Stimulated activated memory B cell treated with anti-CD40 and anti-IgM and Interleukin-4, amounts not matched to agents 10 μg/mL and 1 μg/mL and 100 μg/mL, for 72 hours (primary cell): ENCODE data around the gene DNAJC27.

Experiments
- ATAC-seq: fragments of 150-1000 bp; cut with Tn5 transposase; 2 replicates; pipeline ENCODE4 v1.10.0; 2021
- H3K27ac Mint-ChIP-seq: one replicate; pipeline ENCODE4 v1.8.0; 2022; ENCODE audit warnings: mild to moderate bottlenecking, mixed read lengths
- H3K27me3 Mint-ChIP-seq: one replicate; pipeline ENCODE4 v1.8.0; 2022; ENCODE audit warnings: mixed read lengths
- H3K36me3 Mint-ChIP-seq: one replicate; pipeline ENCODE4 v1.8.0; 2022; ENCODE audit warnings: mixed read lengths
- H3K4me1 Mint-ChIP-seq: one replicate; pipeline ENCODE4 v1.8.0; 2022; ENCODE audit warnings: mixed read lengths
- H3K4me3 Mint-ChIP-seq: one replicate; pipeline ENCODE4 v1.8.0; 2022; ENCODE audit warnings: mild to moderate bottlenecking, moderate library complexity, mixed read lengths
- H3K9me3 Mint-ChIP-seq: one replicate; pipeline ENCODE4 v1.8.0; 2022; ENCODE audit warnings: mixed read lengths

DNAJC27 gene

DNA sequence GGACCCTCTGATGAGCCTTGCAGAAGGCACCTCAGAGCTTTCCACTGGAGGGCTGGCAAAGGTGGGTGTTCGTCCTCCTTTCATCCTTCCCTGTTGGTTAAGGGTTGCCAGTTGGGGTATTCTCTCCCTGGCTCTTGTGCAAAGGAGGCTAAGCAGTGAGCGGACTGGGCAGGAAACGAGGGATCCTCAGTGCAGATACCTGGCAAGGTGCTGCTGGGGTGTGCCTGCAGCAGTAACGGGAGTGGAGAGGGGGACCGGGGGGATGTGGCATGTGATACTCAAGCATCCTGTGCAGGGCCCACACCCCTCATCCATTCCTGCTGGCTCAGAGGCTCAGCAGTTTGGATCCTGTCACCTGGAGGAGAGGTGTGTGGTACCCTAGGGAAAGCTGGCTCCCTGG is 47.5 kb downstream of the DNAJC27 start:
- no peak overlapping the region for H3K27ac Mint-ChIP-seq
- H3K4me1 Mint-ChIP-seq, result peaks cover 9% of the 10 kb centered on the region
- H3K9me3 Mint-ChIP-seq, result no peaks in the 10 kb centered on the region
- no peak overlapping the region for H3K4me3 Mint-ChIP-seq
- no peak for ATAC-seq
- peaks cover 6% of the 10 kb centered on the region for H3K27me3 Mint-ChIP-seq
- H3K36me3 Mint-ChIP-seq, result no peaks in the 10 kb centered on the region

DNA sequence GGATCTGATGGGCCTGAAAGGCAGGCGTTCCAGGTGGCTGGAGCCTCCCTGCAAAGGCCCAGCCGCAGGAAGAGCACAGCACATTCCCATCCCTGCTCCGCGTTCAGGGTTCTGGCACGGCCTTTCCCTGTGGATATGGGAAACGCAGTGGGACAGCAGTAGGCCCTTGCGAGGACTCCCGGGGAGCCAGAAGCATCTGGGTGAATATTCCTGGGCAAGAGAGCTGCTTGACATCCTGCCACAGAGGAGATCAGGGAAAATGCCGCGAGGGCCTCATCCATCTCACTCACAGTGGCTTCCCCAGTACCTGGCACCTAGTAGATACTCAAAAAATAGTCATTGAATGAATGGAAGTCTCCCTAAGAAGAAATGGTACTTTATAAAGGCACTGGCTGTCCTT is 48.6 kb downstream of the DNAJC27 start:
- no peak overlapping the region for H3K4me3 Mint-ChIP-seq
- H3K4me1 Mint-ChIP-seq, result peaks cover 21% of the 10 kb centered on the region
- H3K27ac Mint-ChIP-seq, result no peak overlapping the region
- ATAC-seq, result no peak
- peaks cover 4% of the 10 kb centered on the region for H3K36me3 Mint-ChIP-seq
- H3K9me3 Mint-ChIP-seq, result no peaks in the 10 kb centered on the region
- H3K27me3 Mint-ChIP-seq, result peaks cover 6% of the 10 kb centered on the region

DNA sequence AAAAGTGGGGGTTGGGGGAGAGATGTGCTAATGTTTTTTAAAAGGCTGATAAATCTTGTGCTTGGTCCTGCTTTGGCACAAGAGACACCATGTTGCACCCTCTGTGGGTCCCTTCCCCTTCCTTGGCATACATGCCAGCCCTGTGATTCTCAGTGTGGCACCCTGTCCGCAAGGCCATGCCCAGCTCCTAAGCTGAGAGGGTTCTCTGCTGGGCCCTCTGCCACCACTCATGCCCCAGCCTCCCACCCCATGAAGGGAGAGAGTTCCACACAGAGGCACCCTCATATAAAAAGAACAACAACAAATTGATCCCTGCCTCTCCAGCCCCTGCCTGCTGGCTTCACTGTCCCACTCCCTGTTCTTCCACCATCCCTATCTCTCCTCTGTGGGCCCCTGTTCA is 49.2 kb downstream of the DNAJC27 start:
- Mint-ChIP-seq H3K27ac (no peak overlapping the region), H3K27me3 (peaks cover 6% of the 10 kb centered on the region), H3K4me1 (peaks cover 27% of the 10 kb centered on the region), H3K36me3 (peaks cover 9% of the 10 kb centered on the region), H3K9me3 (no peaks in the 10 kb centered on the region), H3K4me3 (no peak overlapping the region)
- ATAC-seq, result no peak

DNA sequence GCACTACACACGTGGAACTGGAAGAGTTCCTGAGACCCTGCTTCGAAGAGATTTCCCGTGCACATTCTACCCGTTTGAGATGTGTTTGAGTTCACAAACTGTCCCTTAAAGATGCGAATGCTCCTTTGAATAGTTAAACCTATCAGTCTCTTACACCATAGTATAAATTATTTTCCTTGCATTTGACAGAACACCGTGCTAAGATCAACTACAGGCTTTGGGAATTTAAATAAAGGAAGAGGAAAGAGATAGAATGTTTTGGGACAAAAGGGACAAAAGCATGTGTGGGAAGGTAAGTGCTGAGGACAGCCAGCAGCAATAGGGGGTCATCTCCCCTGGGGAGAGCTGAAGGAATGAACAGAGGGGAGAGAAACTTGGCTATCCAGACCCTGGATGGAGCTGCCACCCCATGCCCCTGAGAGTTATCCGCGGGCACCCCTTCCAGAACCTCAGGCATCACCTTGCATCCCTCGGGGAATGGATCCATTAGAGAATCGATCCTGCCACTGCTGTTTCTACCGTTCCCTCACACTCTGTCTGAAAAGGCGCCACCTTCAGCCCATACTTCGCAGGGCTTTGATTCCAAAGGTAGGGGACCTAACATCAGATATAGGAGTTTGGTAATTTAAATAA is 50.8 kb downstream of the DNAJC27 start:
- peaks cover 6% of the 10 kb centered on the region for H3K27me3 Mint-ChIP-seq
- H3K27ac Mint-ChIP-seq, result no peak overlapping the region
- peaks cover 35% of the 10 kb centered on the region for H3K4me1 Mint-ChIP-seq
- no peaks in the 10 kb centered on the region for H3K9me3 Mint-ChIP-seq
- peak overlapping the region; percentile 73 for H3K4me3 Mint-ChIP-seq
- H3K36me3 Mint-ChIP-seq, result peaks cover 10% of the 10 kb centered on the region
- ATAC-seq, result no peak

DNA sequence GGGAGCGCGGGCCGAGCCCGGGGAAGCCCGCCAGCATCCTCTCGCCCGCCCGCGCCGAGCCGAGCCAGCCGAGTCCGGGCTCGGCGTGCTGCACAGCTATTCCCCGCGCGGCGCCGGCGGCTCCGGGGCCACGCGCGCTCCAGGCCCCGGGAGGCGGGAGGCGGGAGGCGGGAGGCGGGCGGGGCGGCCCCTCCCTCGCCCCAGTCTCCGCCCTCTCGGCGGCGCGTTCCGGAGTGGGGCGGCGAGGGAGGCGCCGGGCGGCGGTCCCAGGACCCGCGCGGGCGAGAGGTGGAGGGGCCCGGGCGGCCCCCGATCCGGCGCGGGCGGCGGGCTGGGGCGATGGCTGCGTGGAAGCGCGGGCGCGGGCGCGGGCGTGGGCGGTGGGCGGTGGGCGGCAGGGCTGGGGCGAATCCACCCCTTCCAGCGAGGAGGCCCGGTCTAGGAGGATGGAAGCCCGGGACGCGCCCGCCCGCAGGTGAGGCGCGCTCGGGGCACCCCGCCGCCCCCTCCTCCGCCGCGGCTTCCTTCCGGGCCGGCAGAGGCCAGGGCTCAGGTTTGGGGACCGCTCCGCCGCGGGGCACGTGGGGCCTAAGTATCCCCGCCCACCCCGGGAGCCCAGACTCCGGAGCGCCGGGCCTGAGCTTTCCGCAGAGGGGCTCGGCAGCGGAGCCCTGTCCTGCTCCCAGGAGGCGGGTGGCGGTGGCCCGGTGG is 51.5 kb downstream of the DNAJC27 start, which contains the start of gene ADCY3:
TSS of gene ADCY3 (minus strand) at position 140 of the 711 bp plus-strand sequence. CDS start 1,250 bp downstream, outside the sequence.
- H3K27me3 Mint-ChIP-seq, result peaks cover 6% of the 10 kb centered on the region
- H3K27ac Mint-ChIP-seq, result peak within 1 kb of the TSS; percentile 21
- peaks cover 10% of the 10 kb centered on the region for H3K36me3 Mint-ChIP-seq
- peak within 1 kb of the TSS; percentile 77 for H3K4me3 Mint-ChIP-seq
- no peaks in the 10 kb centered on the region for H3K9me3 Mint-ChIP-seq
- ATAC-seq, result peak; percentile 81
- H3K4me1 Mint-ChIP-seq, result peaks cover 35% of the 10 kb centered on the region

DNA sequence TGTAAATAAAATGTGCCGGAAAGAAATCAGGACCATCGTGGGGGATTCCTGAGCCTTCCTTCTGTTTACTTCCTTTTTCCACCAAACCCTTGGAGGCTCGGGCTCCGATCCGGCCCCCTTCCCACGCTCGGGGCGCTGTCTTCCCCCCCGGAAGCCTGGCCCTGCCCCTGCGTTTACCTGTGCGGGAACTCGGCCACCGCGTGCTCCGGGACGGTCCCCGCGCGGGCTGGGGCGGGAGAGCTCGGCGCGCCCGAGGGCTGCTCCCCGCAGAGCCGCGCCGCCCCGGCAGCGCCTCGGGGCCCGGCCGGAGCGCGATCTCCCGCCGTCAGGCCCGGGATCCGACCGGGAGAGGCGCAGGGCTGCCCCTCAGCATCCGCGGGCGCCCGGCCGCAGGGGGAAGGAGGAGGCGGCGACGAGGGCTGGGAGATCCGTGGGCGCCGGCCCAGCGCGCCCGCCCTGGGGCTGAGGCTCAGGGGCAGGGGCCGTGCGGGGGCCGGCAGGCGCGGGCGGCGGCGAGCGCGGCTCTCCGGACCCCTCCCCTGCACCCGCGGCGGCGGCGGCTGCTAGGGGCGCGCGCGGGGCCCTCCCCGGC is 52.2 kb downstream of the DNAJC27 start:
- peaks cover 40% of the 10 kb centered on the region for H3K4me1 Mint-ChIP-seq
- H3K4me3 Mint-ChIP-seq, result peak overlapping the region; percentile 77
- ATAC-seq, result peak; percentile 32
- peaks cover 15% of the 10 kb centered on the region for H3K36me3 Mint-ChIP-seq
- H3K9me3 Mint-ChIP-seq, result no peaks in the 10 kb centered on the region
- H3K27ac Mint-ChIP-seq, result peak overlapping the region; percentile 21
- peaks cover 6% of the 10 kb centered on the region for H3K27me3 Mint-ChIP-seq

DNA sequence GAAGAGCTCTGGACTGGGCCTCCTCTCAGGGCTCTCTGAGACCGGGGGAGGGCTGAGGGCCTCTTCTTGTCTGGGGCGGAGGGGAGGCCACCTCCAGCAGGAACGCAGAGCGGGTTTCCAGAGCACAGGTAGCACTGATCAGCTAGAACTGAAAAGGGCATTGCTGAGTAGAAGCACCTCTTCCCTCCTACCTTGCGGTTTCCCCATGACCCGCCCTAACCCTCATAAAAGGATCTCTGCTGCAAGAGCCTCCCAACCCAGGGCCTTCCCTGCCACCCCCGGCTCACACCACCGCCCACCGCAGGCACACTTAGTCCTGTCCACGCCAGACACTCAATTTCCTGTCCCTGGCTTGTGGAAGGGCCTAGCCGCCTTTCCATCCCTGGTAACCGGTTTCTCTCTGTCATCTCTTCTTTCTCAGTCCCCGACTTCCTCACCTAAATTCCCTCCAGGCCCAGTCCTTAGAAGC is 52.7 kb downstream of the DNAJC27 start:
- H3K27ac Mint-ChIP-seq, result peak overlapping the region; percentile 21
- H3K27me3 Mint-ChIP-seq, result peaks cover 6% of the 10 kb centered on the region
- peaks cover 18% of the 10 kb centered on the region for H3K36me3 Mint-ChIP-seq
- H3K4me3 Mint-ChIP-seq, result peak overlapping the region; percentile 77
- peaks cover 44% of the 10 kb centered on the region for H3K4me1 Mint-ChIP-seq
- no peaks in the 10 kb centered on the region for H3K9me3 Mint-ChIP-seq
- no peak for ATAC-seq

DNA sequence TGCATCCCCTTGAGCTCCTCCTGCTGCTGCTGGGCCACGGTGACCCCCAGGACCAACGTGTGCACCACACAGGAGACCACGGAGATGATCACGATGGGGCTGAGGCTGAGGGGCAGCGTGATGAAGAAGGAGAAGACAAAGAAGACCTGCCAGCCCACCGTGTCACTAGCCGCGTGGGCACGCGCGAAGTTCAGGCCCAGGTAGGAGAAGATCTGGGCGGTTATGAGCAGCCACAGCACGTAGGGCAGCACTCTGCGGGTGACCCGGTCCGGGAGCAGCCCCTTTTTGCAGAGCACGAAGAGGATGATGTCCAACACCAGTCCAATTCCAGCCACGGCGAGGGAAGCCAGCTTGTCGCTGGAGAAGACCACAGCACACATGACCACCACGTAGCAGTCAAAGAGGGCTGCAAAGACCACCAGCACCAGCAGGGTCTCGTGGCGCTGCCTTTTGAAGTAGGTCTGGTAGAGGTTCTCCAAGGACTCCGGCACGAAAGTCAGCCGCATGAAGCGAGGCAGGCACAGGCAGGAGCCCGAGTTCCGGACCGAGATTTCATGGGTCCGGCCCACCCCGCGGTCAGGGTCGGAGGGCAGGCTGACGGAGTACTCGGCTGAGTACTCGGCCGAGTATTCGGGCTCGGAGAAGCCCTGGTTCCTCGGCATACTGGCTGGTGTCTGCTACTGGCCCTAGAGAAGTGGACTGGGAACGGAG is 53.3 kb downstream of the DNAJC27 start:
- H3K36me3 Mint-ChIP-seq, result peaks cover 24% of the 10 kb centered on the region
- no peaks in the 10 kb centered on the region for H3K27me3 Mint-ChIP-seq
- H3K27ac Mint-ChIP-seq, result peak overlapping the region; percentile 21
- peaks cover 47% of the 10 kb centered on the region for H3K4me1 Mint-ChIP-seq
- H3K4me3 Mint-ChIP-seq, result peak overlapping the region; percentile 77
- ATAC-seq, result no peak
- no peaks in the 10 kb centered on the region for H3K9me3 Mint-ChIP-seq

DNA sequence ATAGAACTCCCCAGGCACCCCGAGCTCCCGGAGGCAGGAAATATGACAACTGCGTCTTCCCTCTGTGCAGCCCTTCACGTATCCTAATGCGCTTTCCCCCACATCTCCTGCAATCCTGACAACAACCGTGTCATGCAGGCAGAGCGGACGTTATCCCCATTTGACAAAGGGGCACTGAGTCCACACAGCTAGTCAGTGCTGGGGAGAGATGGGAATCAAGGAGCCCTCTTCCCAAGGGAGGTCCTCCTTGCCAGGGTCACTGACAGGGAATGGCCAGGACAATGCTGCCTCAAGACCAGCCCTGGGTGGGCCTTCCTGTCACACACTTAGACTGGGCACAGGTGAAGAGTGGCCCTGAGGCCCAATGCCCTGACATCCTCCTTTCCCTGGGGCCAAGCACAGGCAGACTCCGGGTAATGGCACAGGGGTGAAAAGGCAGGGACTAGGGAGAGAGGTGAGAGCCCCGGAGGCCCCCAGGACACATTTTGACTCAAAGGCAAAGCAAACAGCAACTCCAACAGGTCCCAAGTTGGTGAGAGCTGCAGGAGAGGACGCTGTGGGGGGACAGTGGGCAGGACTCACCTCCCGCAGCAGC is 53.9 kb downstream of the DNAJC27 start:
- Mint-ChIP-seq H3K9me3 (no peaks in the 10 kb centered on the region), H3K4me3 (peak overlapping the region; percentile 52), H3K27me3 (no peaks in the 10 kb centered on the region), H3K36me3 (peaks cover 30% of the 10 kb centered on the region), H3K27ac (peak overlapping the region; percentile 67), H3K4me1 (peaks cover 47% of the 10 kb centered on the region)
- no peak for ATAC-seq

DNA sequence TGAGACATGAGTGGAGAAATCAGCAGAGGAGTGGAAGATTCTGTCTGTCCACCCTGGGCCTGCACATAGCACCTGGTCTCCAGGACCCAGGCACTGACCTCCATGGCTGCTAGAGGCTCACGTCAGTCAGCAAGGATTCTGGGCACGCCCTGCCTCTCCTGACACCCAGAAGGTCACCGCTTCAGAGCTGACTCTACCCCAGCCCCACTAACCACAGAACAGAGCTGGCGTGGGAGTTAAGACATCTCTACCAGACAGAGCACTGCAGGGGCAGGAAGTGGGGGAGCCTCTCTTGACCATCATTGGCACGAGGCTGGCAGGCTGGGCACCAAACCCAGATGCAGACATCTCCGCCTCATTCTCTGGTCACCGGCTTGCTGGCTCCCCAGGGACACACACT is 54.7 kb downstream of the DNAJC27 start:
- Mint-ChIP-seq H3K36me3 (peaks cover 33% of the 10 kb centered on the region), H3K27me3 (no peaks in the 10 kb centered on the region), H3K27ac (peak overlapping the region; percentile 67), H3K4me3 (peak overlapping the region; percentile 51), H3K9me3 (no peaks in the 10 kb centered on the region), H3K4me1 (peaks cover 48% of the 10 kb centered on the region)
- peak; percentile 82 for ATAC-seq

DNA sequence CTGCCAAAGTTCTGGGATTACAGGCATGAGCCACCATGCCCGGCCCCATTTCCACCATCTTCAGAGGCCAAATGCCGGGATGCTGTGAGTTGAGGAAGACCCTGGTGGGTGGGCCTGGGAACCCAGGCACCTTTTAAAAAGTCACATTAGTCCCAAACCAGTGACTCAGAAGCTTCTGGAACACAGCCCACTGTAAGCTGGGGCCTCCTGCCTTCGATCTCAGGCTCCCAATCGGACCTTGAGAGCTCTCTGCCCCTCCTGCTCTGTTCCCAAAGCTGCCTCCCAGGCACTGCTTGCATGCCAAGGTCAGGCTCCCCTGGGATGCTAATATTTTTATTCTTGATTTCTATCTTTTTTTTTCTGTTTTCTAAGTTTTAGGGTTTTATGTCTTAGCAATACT is 56.0 kb downstream of the DNAJC27 start:
- peaks cover 41% of the 10 kb centered on the region for H3K36me3 Mint-ChIP-seq
- H3K4me3 Mint-ChIP-seq, result no peak overlapping the region
- H3K27ac Mint-ChIP-seq, result no peak overlapping the region
- H3K9me3 Mint-ChIP-seq, result no peaks in the 10 kb centered on the region
- H3K4me1 Mint-ChIP-seq, result peaks cover 48% of the 10 kb centered on the region
- no peaks in the 10 kb centered on the region for H3K27me3 Mint-ChIP-seq
- ATAC-seq, result no peak

DNA sequence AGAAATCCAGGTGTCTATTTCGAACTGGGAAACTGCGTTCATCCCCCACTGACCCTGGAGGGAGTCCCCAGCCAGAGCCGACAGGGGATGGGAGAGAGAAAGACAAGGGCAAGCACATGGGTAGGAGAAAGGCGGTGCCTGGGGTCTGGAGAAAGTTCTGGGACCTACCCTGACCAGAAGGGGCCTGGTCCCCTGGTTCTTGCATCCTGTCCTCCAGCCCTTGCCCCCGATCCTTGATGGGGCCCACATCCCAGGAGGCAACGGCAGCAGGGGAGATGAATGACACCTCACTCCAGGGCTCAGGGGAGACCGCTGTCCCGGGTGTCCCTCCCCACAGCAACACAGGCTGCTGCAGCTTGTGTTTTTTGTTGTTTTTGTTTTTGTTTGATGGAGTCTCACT is 56.6 kb downstream of the DNAJC27 start:
- Mint-ChIP-seq H3K9me3 (no peaks in the 10 kb centered on the region), H3K4me1 (peaks cover 45% of the 10 kb centered on the region), H3K27me3 (no peaks in the 10 kb centered on the region), H3K4me3 (no peak overlapping the region), H3K36me3 (peaks cover 47% of the 10 kb centered on the region), H3K27ac (peak overlapping the region; percentile 8)
- no peak for ATAC-seq

DNA sequence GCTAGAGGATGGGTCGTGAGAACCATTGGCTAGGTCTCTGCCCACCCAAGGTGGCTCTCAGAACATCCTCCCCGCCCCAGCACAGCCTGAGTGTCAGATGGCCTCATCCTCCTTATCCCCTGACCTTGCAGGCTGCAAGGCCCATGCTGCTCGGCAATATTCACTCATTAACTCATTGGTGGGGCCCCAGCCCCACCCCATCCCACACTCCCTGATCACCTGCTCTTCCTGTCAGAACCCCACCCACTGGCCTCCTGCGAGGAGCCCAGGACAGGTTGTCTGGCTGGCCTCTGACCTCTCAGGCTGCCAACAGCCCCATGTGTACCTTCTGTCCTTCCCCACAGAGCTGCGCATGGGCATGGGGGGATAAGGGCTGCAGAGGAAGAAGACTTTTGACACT is 57.0 kb downstream of the DNAJC27 start:
- Mint-ChIP-seq H3K4me3 (no peak overlapping the region), H3K27me3 (no peaks in the 10 kb centered on the region), H3K9me3 (no peaks in the 10 kb centered on the region), H3K36me3 (peaks cover 52% of the 10 kb centered on the region), H3K4me1 (peaks cover 45% of the 10 kb centered on the region), H3K27ac (peak overlapping the region; percentile 8)
- ATAC-seq, result no peak

DNA sequence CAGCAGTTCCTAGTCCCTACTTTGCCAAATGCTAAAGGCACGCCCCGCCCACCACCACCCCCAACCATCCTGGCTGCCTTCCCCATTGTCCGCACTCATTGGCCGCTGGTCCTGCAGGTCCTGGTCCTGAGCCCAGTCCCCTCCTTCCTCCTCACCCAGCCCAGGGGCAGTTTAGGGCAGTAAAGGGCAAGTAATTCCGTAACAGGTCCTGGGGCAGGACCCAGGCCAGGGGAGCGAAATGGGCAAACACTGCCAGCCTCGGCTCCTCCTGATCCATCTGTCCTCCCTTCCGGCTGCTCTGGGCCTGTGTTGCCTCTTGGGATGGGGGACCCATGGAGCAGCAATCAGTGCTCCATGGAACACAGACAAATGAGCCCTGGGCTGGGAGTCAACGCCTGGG is 57.8 kb downstream of the DNAJC27 start:
- Mint-ChIP-seq H3K9me3 (no peaks in the 10 kb centered on the region), H3K4me1 (peaks cover 39% of the 10 kb centered on the region), H3K36me3 (peaks cover 59% of the 10 kb centered on the region), H3K4me3 (no peak overlapping the region), H3K27me3 (no peaks in the 10 kb centered on the region), H3K27ac (no peak overlapping the region)
- no peak for ATAC-seq

DNA sequence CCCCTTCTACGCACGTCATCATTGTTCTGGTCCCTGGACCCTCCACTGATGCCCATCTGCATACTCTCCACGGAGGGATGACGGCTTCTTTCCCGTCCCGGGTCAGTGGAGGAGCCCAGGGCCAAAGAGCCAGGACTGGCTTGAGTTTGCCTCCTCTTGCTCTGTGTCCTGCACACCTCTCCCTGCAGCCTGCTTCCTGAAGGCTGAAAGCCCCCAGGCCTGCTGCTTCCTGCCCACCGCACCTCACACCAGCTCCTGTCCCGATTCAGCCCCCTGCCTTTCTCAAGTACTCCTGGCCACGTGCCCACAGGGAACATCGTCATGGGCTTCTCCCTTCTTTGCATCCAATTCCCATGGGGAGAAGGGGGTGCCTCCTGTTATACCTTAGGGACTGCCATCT is 58.8 kb downstream of the DNAJC27 start:
- H3K36me3 Mint-ChIP-seq, result peaks cover 56% of the 10 kb centered on the region
- H3K27ac Mint-ChIP-seq, result no peak overlapping the region
- ATAC-seq, result no peak
- H3K9me3 Mint-ChIP-seq, result no peaks in the 10 kb centered on the region
- H3K27me3 Mint-ChIP-seq, result no peaks in the 10 kb centered on the region
- H3K4me1 Mint-ChIP-seq, result peaks cover 30% of the 10 kb centered on the region
- H3K4me3 Mint-ChIP-seq, result no peak overlapping the region
